Thymus (tissue), 11 donors: ENCODE data around the gene ALKBH3. TPM values are rescaled to one million over a fixed set of nuclear protein-coding genes. Genes with fewer than 3 reads are reported as not detected.
A peak's percentile ranks its signal among the peaks of the same experiment; 100 is the strongest.

Experiments
- DNase-seq, 9 donors: peaks; one replicate each; pipeline ENCODE4 v3.0.0-alpha.2; 2013; ENCODE audit warnings: low spot score in 9 of 9, low read depth in 6 of 9, missing footprints in 1 of 9
- H3K27ac ChIP-seq, 2 donors: one replicate each; pipeline ENCODE4 v1.5.1; 2013; ENCODE audit warnings: control low read depth in 1 of 2, low read depth in 1 of 2, low read length in 1 of 2, mild to moderate bottlenecking in 1 of 2, moderate library complexity in 1 of 2
- H3K27me3 ChIP-seq, 2 donors: one replicate each; pipeline ENCODE4 v1.5.1; 2013; ENCODE audit warnings: low read length in 1 of 2; ENCODE audit not compliant: control insufficient read depth in 2 of 2, insufficient read depth in 1 of 2
- H3K36me3 ChIP-seq, 2 donors: one replicate each; pipeline ENCODE4 v1.5.1; 2013; ENCODE audit warnings: low read length in 1 of 2, mild to moderate bottlenecking in 1 of 2, moderate library complexity in 1 of 2; ENCODE audit not compliant: control insufficient read depth in 2 of 2, insufficient read depth in 2 of 2
- H3K4me1 ChIP-seq, 2 donors: one replicate each; pipeline ENCODE4 v1.5.1; 2013; ENCODE audit warnings: low read length in 2 of 2; ENCODE audit not compliant: control insufficient read depth in 2 of 2, insufficient read depth in 2 of 2
- H3K4me3 ChIP-seq, 2 donors: one replicate each; pipeline ENCODE4 v1.5.1; 2013; ENCODE audit warnings: low read length in 2 of 2, control low read depth in 1 of 2, mild to moderate bottlenecking in 1 of 2
- H3K9me3 ChIP-seq, 2 donors: one replicate each; pipeline ENCODE4 v1.5.1; 2013; ENCODE audit warnings: low read length in 1 of 2, mild to moderate bottlenecking in 1 of 2; ENCODE audit not compliant: control insufficient read depth in 2 of 2, insufficient read depth in 1 of 2
- WGBS: extraction: QIAGEN DNeasy Blood & Tissue Kit; methylation state at CpG from one replicate; pipeline ENCODE4 v1.1.7; 2013; 5-methylcytosine and 5-hydroxymethylcytosine counted together
- polyA plus RNA-seq: library from polyadenylated mRNA; stranded (reverse); fragments of 200-250 nt; gene quantifications from one replicate; pipeline ENCODE4 v1.2.3, GENCODE V29; 2013
- total RNA-seq: library from RNA; stranded (reverse); fragments of 120-200 nt; gene quantifications from one replicate; pipeline ENCODE4 v1.2.4, GENCODE V29; 2013
- donor health status: healthy.

Gene ALKBH3
- total and polyA plus RNA-seq, 2 donors, result 33.5 to 36.0 TPM

GRCh38 chr11:43914466-43914865 is 33.8 kb downstream of the ALKBH3 start:
- peaks cover 9 to 15% of the 10 kb centered on the region in 2 donors for H3K36me3 ChIP-seq
- DNase-seq, result no peak

GRCh38 chr11:43916621-43917020 is 36.0 kb downstream of the ALKBH3 start:
- Histone ChIP-seq H3K4me3 (no peak overlapping the region), H3K27ac (no peak overlapping the region), H3K27me3 (no peaks in the 10 kb centered on the region), H3K36me3 (peaks cover 16% of the 10 kb centered on the region in 2 donors), H3K9me3 (no peaks in the 10 kb centered on the region), H3K4me1 (peaks cover 0 to 2% of the 10 kb centered on the region in 2 donors)
- 91% methylated on average over 2 of the region's 2 CpGs for WGBS
- no peak for DNase-seq

More at GRCh38 chr11:43914466-43914865, 33.8 kb downstream of the ALKBH3 start:
- Histone ChIP-seq H3K27me3 (no peaks in the 10 kb centered on the region), H3K4me3 (no peak overlapping the region), H3K9me3 (no peaks in the 10 kb centered on the region), H3K27ac (no peak overlapping the region), H3K4me1 (no peaks in the 10 kb centered on the region)
- 93% methylated on average over 1 of the region's 1 CpG for WGBS

GRCh38 chr11:43917851-43918250 is 37.2 kb downstream of the ALKBH3 start:
- Histone ChIP-seq H3K36me3 (peaks cover 16% of the 10 kb centered on the region in 2 donors), H3K27me3 (no peaks in the 10 kb centered on the region), H3K4me3 (no peak overlapping the region), H3K4me1 (peaks cover 0 to 2% of the 10 kb centered on the region in 2 donors), H3K9me3 (no peaks in the 10 kb centered on the region), H3K27ac (no peak overlapping the region)
- no peak for DNase-seq
- 98% methylated on average over 1 of the region's 1 CpG for WGBS

- H3K27me3 ChIP-seq, result no peaks in the 10 kb centered on the region
These were observed 38.0 kb downstream of the ALKBH3 start for GRCh38 chr11:43918662-43919061.

GRCh38 chr11:43919852-43920597 is 39.4 kb downstream of the ALKBH3 start:
- Histone ChIP-seq H3K36me3 (peaks cover 9 to 11% of the 10 kb centered on the region in 2 donors), H3K27ac (peak overlapping the region; percentile 54 to 67), H3K4me1 (peaks cover 0 to 8% of the 10 kb centered on the region in 2 donors), H3K4me3 (no peak overlapping the region), H3K9me3 (no peaks in the 10 kb centered on the region), H3K27me3 (no peaks in the 10 kb centered on the region)
- 93% methylated on average over 14 of the region's 14 CpGs for WGBS
- no peak for DNase-seq

More at GRCh38 chr11:43918662-43919061, 38.0 kb downstream of the ALKBH3 start:
- Histone ChIP-seq H3K36me3 (peaks cover 14% of the 10 kb centered on the region in 2 donors), H3K4me1 (peaks cover 0 to 3% of the 10 kb centered on the region in 2 donors), H3K4me3 (no peak overlapping the region), H3K9me3 (no peaks in the 10 kb centered on the region), H3K27ac (no peak overlapping the region)
- DNase-seq, result no peak

GRCh38 chr11:43920598-43921419 is 40.2 kb downstream of the ALKBH3 start:
- H3K36me3 ChIP-seq, result peaks cover 9 to 11% of the 10 kb centered on the region in 2 donors
- 94% methylated on average over 10 of the region's 10 CpGs for WGBS
- no peaks in the 10 kb centered on the region for H3K27me3 ChIP-seq
- H3K9me3 ChIP-seq, result no peaks in the 10 kb centered on the region
- peak overlapping the region; percentile 54 to 67 for H3K27ac ChIP-seq
- peaks cover 0 to 14% of the 10 kb centered on the region in 2 donors for H3K4me1 ChIP-seq
- DNase-seq, result no peak
- H3K4me3 ChIP-seq, result no peak overlapping the region

- WGBS, result 93% methylated on average over 8 of the region's 8 CpGs
- Histone ChIP-seq H3K4me1 (peaks cover 0 to 16% of the 10 kb centered on the region in 2 donors), H3K27me3 (no peaks in the 10 kb centered on the region), H3K27ac (peak overlapping the region; percentile 38 to 67), H3K9me3 (no peaks in the 10 kb centered on the region), H3K4me3 (no peak overlapping the region), H3K36me3 (peaks cover 9 to 11% of the 10 kb centered on the region in 2 donors)
- DNase-seq, result no peak
These were observed 41.1 kb downstream of the ALKBH3 start for GRCh38 chr11:43921561-43922294.

- H3K9me3 ChIP-seq, result no peaks in the 10 kb centered on the region
- H3K27ac ChIP-seq, result peak overlapping the region in 1 of 2 donors; percentile 42
- peaks cover 9 to 11% of the 10 kb centered on the region in 2 donors for H3K36me3 ChIP-seq
- 92% methylated on average over 3 of the region's 3 CpGs for WGBS
- no peak overlapping the region for H3K4me3 ChIP-seq
- H3K27me3 ChIP-seq, result no peaks in the 10 kb centered on the region
- no peak for DNase-seq
- H3K4me1 ChIP-seq, result peaks cover 0 to 16% of the 10 kb centered on the region in 2 donors
These were observed 41.6 kb downstream of the ALKBH3 start for GRCh38 chr11:43922295-43922648.
